H1 (cell line): ENCODE results near the gene ZNF263.

ENCODE experiments used
- CTCF ChIP-seq, 3 experiments: IDR thresholded peaks; 1 replicate in 2 of 3; 2 replicates in 1 of 3; pipeline versions ENCODE4 v1.5.1 to v1.6.1; 2011; ENCODE audit warnings: low read length in 3 of 3, mild to moderate bottlenecking in 3 of 3, inconsistent platforms in 2 of 3, low read depth in 1 of 3, moderate library complexity in 1 of 3; ENCODE audit not compliant: insufficient read depth in 1 of 3; ENCODE audit errors: control extremely low read depth in 1 of 3
- EP300 ChIP-seq, 2 experiments: IDR thresholded peaks; 1 replicate in 1 of 2; 2 replicates in 1 of 2; pipeline ENCODE4 v1.6.1; 2011 to 2012; ENCODE audit warnings: low read depth in 2 of 2, low read length in 2 of 2, mild to moderate bottlenecking in 2 of 2, borderline replicate concordance in 1 of 2, inconsistent platforms in 1 of 2, moderate library complexity in 1 of 2
- FOSL1 ChIP-seq: IDR thresholded peaks from 2 replicates; pipeline ENCODE4 v1.6.1; 2011; ENCODE audit warnings: mild to moderate bottlenecking, low read depth, low read length, moderate library complexity; ENCODE audit not compliant: insufficient read depth
- MAX ChIP-seq: IDR thresholded peaks from 2 replicates; pipeline ENCODE4 v1.6.1; 2012; ENCODE audit warnings: inconsistent platforms
- POLR2A ChIP-seq, 2 experiments: IDR thresholded peaks; 1 replicate in 1 of 2; 2 replicates in 1 of 2; pipeline ENCODE4 v1.6.1; 2011; ENCODE audit warnings: low read depth in 2 of 2, low read length in 2 of 2, mild to moderate bottlenecking in 2 of 2; ENCODE audit errors: control extremely low read depth in 1 of 2

GRCh38 chr16:3289998-3290673, 6.8 kb downstream of the ZNF263 start:
- TF ChIP-seq EP300 (IDR thresholded peaks at IDR 0.05; ENCODE audit: borderline replicate concordance in 1 of 2, low read depth in 2 of 2, low read length in 2 of 2), result no peak
- no peak for TF ChIP-seq CTCF (IDR thresholded peaks at IDR 0.05; ENCODE audit: control extremely low read depth in 1 of 3, insufficient read depth in 1 of 3, low read depth in 1 of 3, low read length in 3 of 3)
- TF ChIP-seq FOSL1, result no peak
- TF ChIP-seq POLR2A (IDR thresholded peaks at IDR 0.05; ENCODE audit: control extremely low read depth in 1 of 2, low read depth in 2 of 2, low read length in 2 of 2), result no peak
- TF ChIP-seq MAX, result no peak
